ENCODE measurements around the gene IFITM2. TPM values are rescaled to one million over a fixed set of nuclear protein-coding genes. Genes with fewer than 3 reads are reported as not detected.
"Not testable (repeated sequence)": the region's sequence is repeated elsewhere in the genome, so short reads cannot be mapped to it uniquely, and the experiment has no call there.

IFITM2 gene
- total RNA-seq, 1 donor from 2014 or later = 607 TPM

GRCh38 chr11:268716-269145 lies 38.9 kb upstream of the IFITM2 start:
- peak; percentile 35 for TF ChIP-seq CTCF (IDR thresholded peaks at IDR 0.05)
- H3K9me3 ChIP-seq; intact Hi-C loops (cut with DNase I); H3K36me3 ChIP-seq; H3K27me3 ChIP-seq (ENCODE audit: low read depth): not testable (repeated sequence)
- DNase-seq = peak; percentile 85
- Histone ChIP-seq H3K4me3 (peak overlapping the region; percentile 47), H3K27ac (peak overlapping the region; percentile 85), H3K4me1 (peaks cover 14% of the 10 kb centered on the region)
- ATAC-seq = peak; percentile 83 to 86

GRCh38 chr11:269146-269890 lies 38.3 kb upstream of the IFITM2 start:
- peak; percentile 48 to 56 for ATAC-seq
- intact Hi-C loops (cut with DNase I) = no loop called here
- Histone ChIP-seq H3K9me3 (no peaks in the 10 kb centered on the region), H3K4me1 (peaks cover 14% of the 10 kb centered on the region), H3K27me3 (ENCODE audit: low read depth) (no peaks in the 10 kb centered on the region), H3K36me3 (no peaks in the 10 kb centered on the region), H3K27ac (peak overlapping the region; percentile 85), H3K4me3 (peak overlapping the region; percentile 47)
- TF ChIP-seq CTCF (IDR thresholded peaks at IDR 0.05) = no peak
- DNase-seq = no peak

- peak overlapping the region; percentile 85 for H3K27ac ChIP-seq
- intact Hi-C loops (cut with DNase I) = no loop called here
Observed at GRCh38 chr11:270451-271318, 36.9 kb upstream of the IFITM2 start.

GRCh38 chr11:271319-271715 lies 36.3 kb upstream of the IFITM2 start:
- DNase-seq (no peak), ATAC-seq (no peak)
- Histone ChIP-seq H3K27me3 (ENCODE audit: low read depth) (no peaks in the 10 kb centered on the region), H3K27ac (peak overlapping the region; percentile 85), H3K4me1 (peaks cover 14% of the 10 kb centered on the region), H3K36me3 (no peaks in the 10 kb centered on the region), H3K9me3 (no peaks in the 10 kb centered on the region), H3K4me3 (no peak overlapping the region)
- intact Hi-C loops (cut with DNase I) = no loop called here
- no peak for TF ChIP-seq CTCF (IDR thresholded peaks at IDR 0.05)

More at GRCh38 chr11:270451-271318, 36.9 kb upstream of the IFITM2 start:
- no peak for TF ChIP-seq CTCF (IDR thresholded peaks at IDR 0.05)
- DNase-seq = no peak
- no peaks in the 10 kb centered on the region for H3K9me3 ChIP-seq
- ATAC-seq = no peak
- H3K36me3 ChIP-seq = no peaks in the 10 kb centered on the region
- H3K4me3 ChIP-seq = no peak overlapping the region
- no peaks in the 10 kb centered on the region for H3K27me3 ChIP-seq (ENCODE audit: low read depth)
- H3K4me1 ChIP-seq = peaks cover 14% of the 10 kb centered on the region

- no peaks in the 10 kb centered on the region for H3K9me3 ChIP-seq
- intact Hi-C loops (cut with DNase I) = no loop called here
- H3K4me1 ChIP-seq = peaks cover 14% of the 10 kb centered on the region
- no peaks in the 10 kb centered on the region for H3K27me3 ChIP-seq (ENCODE audit: low read depth)
- ATAC-seq (no peak), DNase-seq (no peak)
- no peaks in the 10 kb centered on the region for H3K36me3 ChIP-seq
- TF ChIP-seq CTCF (IDR thresholded peaks at IDR 0.05) = no peak
- no peak overlapping the region for H3K27ac ChIP-seq
- H3K4me3 ChIP-seq = no peak overlapping the region
Observed at GRCh38 chr11:272195-272930, 35.3 kb upstream of the IFITM2 start.

Measured in lower lobe of right lung (tissue), 2 donors.